ENCODE results near the gene LRG1. TPM values are rescaled to one million over a fixed set of nuclear protein-coding genes. Genes with fewer than 3 reads are reported as not detected.
A peak's percentile ranks its signal among the peaks of the same experiment; 100 is the strongest.

Gene LRG1
- total and polyA plus RNA-seq, 10 of the 15 experiments (the other 5 are each of a cell fraction or from before 2014, with no cell fraction given), result 0.29 to 4.7 (median 0.58) TPM

DNA sequence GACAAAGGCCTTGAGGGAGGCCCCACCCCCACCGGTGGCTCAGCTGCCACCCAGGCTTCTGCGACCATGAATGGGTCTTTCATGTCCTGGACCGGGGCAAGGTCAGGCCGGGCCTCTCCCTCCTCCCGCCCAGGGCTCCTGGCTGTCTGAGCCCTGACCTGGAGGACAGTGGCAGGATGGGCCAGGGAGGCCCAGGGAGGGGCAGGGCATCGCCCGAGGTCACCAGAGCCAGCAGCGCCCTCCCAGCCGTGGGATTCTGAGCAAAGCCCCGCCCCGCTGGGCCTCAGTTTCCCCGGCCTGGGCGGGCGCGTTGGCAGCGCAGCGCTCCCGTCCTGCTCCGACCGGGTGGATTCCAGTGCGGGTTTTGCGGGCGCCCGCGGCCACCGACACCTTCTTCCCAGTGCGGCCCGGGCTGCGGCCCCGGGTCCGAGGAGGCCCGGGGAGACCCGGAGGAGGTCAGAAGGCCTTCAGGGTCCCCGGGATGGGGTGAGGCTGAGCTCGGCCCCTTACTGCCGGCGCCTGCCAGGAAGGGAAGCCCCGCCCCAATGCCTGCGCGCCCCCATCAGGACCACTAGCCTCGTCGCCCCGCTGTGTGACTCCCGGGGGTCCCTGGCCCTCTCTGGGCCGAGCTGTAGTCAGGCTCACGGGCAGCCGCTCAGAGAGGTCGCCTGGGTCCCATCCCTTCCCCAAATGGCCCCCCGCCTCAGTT lies 44.3 kb upstream of the LRG1 start:
- WGBS (ENCODE audit: insufficient coverage, insufficient replicate concordance, low lambda C conversion rate, missing lambda C conversion rate), result 12% methylated on average over 43 of the region's 49 CpGs
- no peak overlapping the region for H2AFZ ChIP-seq (ENCODE audit: control insufficient read depth, low read depth, low read length)
- no peaks in the 10 kb centered on the region for H3K79me2 ChIP-seq (ENCODE audit: control insufficient read depth, insufficient read depth, low read length)
- H3K4me3 ChIP-seq, result no peak overlapping the region
- TF ChIP-seq RUNX3 (IDR thresholded peaks at IDR 0.05; ENCODE audit: low read length) (0 out of 2 replicates have a peak, but pooled peaks have one; percentile 21), YY1 (IDR thresholded peaks at IDR 0.05; ENCODE audit: low read depth, low read length) (0 out of 2 replicates have a peak, but pooled peaks have one; percentile 14), GATAD2B (conservative IDR thresholded peaks at IDR 0.05; ENCODE audit: low read depth) (0 out of 2 replicates have a peak, but pooled peaks have one; percentile 27), SP1 (IDR thresholded peaks at IDR 0.05; ENCODE audit: low read depth, low read length) (peak; percentile 52), POLR2A (IDR thresholded peaks at IDR 0.05; ENCODE audit: low read depth, low read length) (no peak)
- ATAC-seq, result peak; percentile 66
- intact Hi-C loops (cut with micrococcal nuclease; ENCODE audit: unreplicated experiment) (no loop called here), in situ Hi-C loops (cut with MboI) (no loop called here)
- ChIA-PET RAD21 (ENCODE audit: unreplicated experiment) (no interaction called here), SMC1A (ENCODE audit: uncharacterized antibody, unreplicated experiment) (interaction anchor here (1.1 kb wide), 1 partner anchor 11 kb away, joined by 3 read pairs; no protein-coding TSS in a partner anchor), CTCF (interaction anchor here (1.4 kb wide), 1 partner anchor 17 kb away, joined by 3 read pairs; no protein-coding TSS in a partner anchor), POLR2A (no interaction called here)
- FAIRE-seq, result no peak
- H3K9me3 ChIP-seq (replicated peaks; ENCODE audit: control insufficient read depth, insufficient read depth, low read length), result no peaks in the 10 kb centered on the region
- no peaks in the 10 kb centered on the region for H3K36me3 ChIP-seq (ENCODE audit: control insufficient read depth in 2 of 2, insufficient read depth in 2 of 2, low read length in 1 of 2)
- no peak for DNase-seq (ENCODE audit: low read depth, low spot score)
- no peak overlapping the region for H3K9ac ChIP-seq (ENCODE audit: control insufficient read depth, insufficient read depth, low read length)
- no peak overlapping the region for H3K27ac ChIP-seq (ENCODE audit: control insufficient read depth, insufficient read depth)
- peaks cover 6 to 11% of the 10 kb centered on the region in 2 experiments for H3K27me3 ChIP-seq (replicated peaks in 1 of 2; ENCODE audit: control insufficient read depth in 2 of 2, insufficient read depth in 2 of 2, low read length in 1 of 2)
- H3K4me2 ChIP-seq (ENCODE audit: control insufficient read depth, insufficient read depth), result peak overlapping the region; percentile 55; the same call in 1 of the 2 replicates
- H4K20me1 ChIP-seq (ENCODE audit: control insufficient read depth, insufficient read depth), result no peaks in the 10 kb centered on the region
- H3K4me1 ChIP-seq (ENCODE audit: control insufficient read depth, insufficient read depth, low read length), result no peaks in the 10 kb centered on the region
- BruUV-seq (replicated peaks), result no TSS peak

DNA sequence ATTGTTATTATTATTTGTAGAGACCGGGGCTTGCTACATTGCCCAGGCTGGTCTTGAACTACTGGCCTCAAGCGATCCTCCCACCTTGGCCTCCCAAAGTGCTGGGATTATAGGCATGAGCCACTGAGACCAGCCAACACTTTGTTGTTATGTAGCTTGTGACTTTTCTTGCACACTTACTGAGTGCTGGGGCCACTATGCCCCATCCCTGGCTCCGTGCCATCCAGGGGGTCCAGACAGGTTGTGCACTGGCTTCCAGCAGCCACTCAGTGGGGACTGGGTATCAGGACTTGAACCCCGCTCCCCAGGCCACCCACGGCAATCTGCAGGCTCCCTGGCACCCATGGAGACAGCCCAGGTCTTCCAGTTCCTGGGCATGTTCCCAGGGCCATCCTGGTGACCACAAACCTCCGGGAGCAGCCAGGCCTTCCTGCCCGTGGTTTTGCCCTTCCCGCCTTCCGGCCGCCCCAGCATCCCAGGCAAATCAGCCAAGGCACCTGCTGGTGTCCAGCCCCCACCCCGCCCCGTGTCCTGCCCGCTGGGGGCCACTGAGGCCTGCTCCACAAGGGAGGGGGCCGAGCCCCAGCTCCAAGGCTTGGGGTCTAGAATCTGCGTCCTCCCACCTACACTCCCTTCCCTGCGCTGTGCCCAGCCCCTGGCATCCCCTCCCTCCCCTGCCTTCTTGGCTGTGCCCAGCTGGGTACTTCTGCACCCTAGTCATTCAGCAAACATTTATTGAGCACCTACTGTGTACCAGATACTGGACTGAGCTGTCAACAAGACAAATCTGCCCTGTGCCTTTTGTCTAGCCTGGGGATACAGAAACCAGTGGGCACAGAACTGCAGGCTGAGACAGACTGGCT lies 43.4 kb upstream of the LRG1 start:
- no peaks in the 10 kb centered on the region for H3K36me3 ChIP-seq (ENCODE audit: control insufficient read depth in 2 of 2, insufficient read depth in 2 of 2, low read length in 1 of 2)
- POLR2A ChIA-PET, result no interaction called here
- TF ChIP-seq SMAD5 (IDR thresholded peaks at IDR 0.05; ENCODE audit: low read depth) (no peak), POU2F2 (IDR thresholded peaks at IDR 0.05; ENCODE audit: borderline replicate concordance, low read depth, low read length) (no peak), IKZF1 (conservative IDR thresholded peaks at IDR 0.05) (0 out of 2 replicates have a peak, but pooled peaks have one; percentile 17), ZSCAN29 (IDR thresholded peaks at IDR 0.05) (no peak)
- TF ChIP-seq, protein P1, sequence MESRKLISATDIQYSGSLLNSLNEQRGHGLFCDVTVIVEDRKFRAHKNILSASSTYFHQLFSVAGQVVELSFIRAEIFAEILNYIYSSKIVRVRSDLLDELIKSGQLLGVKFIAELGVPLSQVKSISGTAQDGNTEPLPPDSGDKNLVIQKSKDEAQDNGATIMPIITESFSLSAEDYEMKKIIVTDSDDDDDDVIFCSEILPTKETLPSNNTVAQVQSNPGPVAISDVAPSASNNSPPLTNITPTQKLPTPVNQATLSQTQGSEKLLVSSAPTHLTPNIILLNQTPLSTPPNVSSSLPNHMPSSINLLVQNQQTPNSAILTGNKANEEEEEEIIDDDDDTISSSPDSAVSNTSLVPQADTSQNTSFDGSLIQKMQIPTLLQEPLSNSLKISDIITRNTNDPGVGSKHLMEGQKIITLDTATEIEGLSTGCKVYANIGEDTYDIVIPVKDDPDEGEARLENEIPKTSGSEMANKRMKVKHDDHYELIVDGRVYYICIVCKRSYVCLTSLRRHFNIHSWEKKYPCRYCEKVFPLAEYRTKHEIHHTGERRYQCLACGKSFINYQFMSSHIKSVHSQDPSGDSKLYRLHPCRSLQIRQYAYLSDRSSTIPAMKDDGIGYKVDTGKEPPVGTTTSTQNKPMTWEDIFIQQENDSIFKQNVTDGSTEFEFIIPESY (IDR thresholded peaks at IDR 0.05), result no peak
- H3K4me3 ChIP-seq, result no peak overlapping the region
- DNase-seq (ENCODE audit: low read depth, low spot score), result no peak
- no TSS peak for BruUV-seq (replicated peaks)
- no peaks in the 10 kb centered on the region for H3K4me1 ChIP-seq (ENCODE audit: control insufficient read depth, insufficient read depth, low read length)
- no peak overlapping the region for H3K27ac ChIP-seq (ENCODE audit: control insufficient read depth, insufficient read depth)
- CTCF ChIA-PET, result interaction anchor here (0.7 kb wide), 1 partner anchor 52 kb away, joined by 3 read pairs; no protein-coding TSS in a partner anchor
- no peaks in the 10 kb centered on the region for H3K79me2 ChIP-seq (ENCODE audit: control insufficient read depth, insufficient read depth, low read length)
- H2AFZ ChIP-seq (ENCODE audit: control insufficient read depth, low read depth, low read length), result no peak overlapping the region
- H3K27me3 ChIP-seq (replicated peaks in 1 of 2; ENCODE audit: control insufficient read depth in 2 of 2, insufficient read depth in 2 of 2, low read length in 1 of 2), result peaks cover 6 to 11% of the 10 kb centered on the region in 2 experiments
- H4K20me1 ChIP-seq (ENCODE audit: control insufficient read depth, insufficient read depth), result no peaks in the 10 kb centered on the region
- intact Hi-C loops (cut with micrococcal nuclease; ENCODE audit: unreplicated experiment) (no loop called here), in situ Hi-C loops (cut with MboI) (no loop called here)
- no peak overlapping the region for H3K4me2 ChIP-seq (ENCODE audit: control insufficient read depth, insufficient read depth)
- RAD21 ChIA-PET (ENCODE audit: unreplicated experiment), result no interaction called here
- H3K9ac ChIP-seq (ENCODE audit: control insufficient read depth, insufficient read depth, low read length), result no peak overlapping the region
- no peaks in the 10 kb centered on the region for H3K9me3 ChIP-seq (replicated peaks; ENCODE audit: control insufficient read depth, insufficient read depth, low read length)
- SMC1A ChIA-PET (ENCODE audit: uncharacterized antibody, unreplicated experiment), result no interaction called here
- ATAC-seq, result no peak
- FAIRE-seq, result no peak
- WGBS (ENCODE audit: insufficient coverage, insufficient replicate concordance, low lambda C conversion rate, missing lambda C conversion rate), result 10% methylated on average over 15 of the region's 16 CpGs
